HL-60/S4 (cell line): ENCODE results near the gene GBX1.

Source experiments
- in situ Hi-C: fragments of 300-500 bp; cut with MboI; formaldehyde crosslinking; loops from 2 replicates; pipeline ENCODE4 v1.14.3; 2022; ENCODE audit warnings: low sequenced_read_pairs

Gene GBX1

GRCh38 chr7:151174246-151175046 lies 7.0 kb upstream of the GBX1 start:
- in situ Hi-C loops: no loop called here

- in situ Hi-C loops: no loop called here
Observed at GRCh38 chr7:151173386-151174245, 6.1 kb upstream of the GBX1 start.

- in situ Hi-C loops: no loop called here
Observed at GRCh38 chr7:151172273-151173141, 5.0 kb upstream of the GBX1 start.

- in situ Hi-C loops: no loop called here
Observed at GRCh38 chr7:151168787-151169162, 1.3 kb upstream of the GBX1 start.

GRCh38 chr7:151168003-151168786 lies 701 bp upstream of the GBX1 start:
- in situ Hi-C loops: no loop called here

- in situ Hi-C loops: no loop called here
Observed at GRCh38 chr7:151166629-151167196, 781 bp downstream of the GBX1 start.

GRCh38 chr7:151161757-151162156 lies 5.7 kb downstream of the GBX1 start:
- in situ Hi-C loops: no loop called here

GRCh38 chr7:151157645-151158329 lies 9.7 kb downstream of the GBX1 start:
- in situ Hi-C loops: no loop called here

GRCh38 chr7:151152643-151153513 lies 14.6 kb downstream of the GBX1 start:
- in situ Hi-C loops: no loop called here

- in situ Hi-C loops: no loop called here
Observed at GRCh38 chr7:151150388-151150787, 17.1 kb downstream of the GBX1 start.

- in situ Hi-C loops: no loop called here
Observed at GRCh38 chr7:151148319-151149259, 18.9 kb downstream of the GBX1 start.

- in situ Hi-C loops: no loop called here
Observed at GRCh38 chr7:151146761-151147160, 20.7 kb downstream of the GBX1 start.

GRCh38 chr7:151144387-151144786 lies 23.1 kb downstream of the GBX1 start:
- in situ Hi-C loops: no loop called here

GRCh38 chr7:151143261-151144015 lies 24.1 kb downstream of the GBX1 start:
- in situ Hi-C loops: no loop called here

- in situ Hi-C loops: no loop called here
Observed at GRCh38 chr7:151142686-151143040, 24.8 kb downstream of the GBX1 start.

GRCh38 chr7:151141855-151142685 lies 25.4 kb downstream of the GBX1 start:
- in situ Hi-C loops: no loop called here
